Liver (tissue), 9 donors: ENCODE results near the gene RNF144A. TPM values are rescaled to one million over a fixed set of nuclear protein-coding genes. Genes with fewer than 3 reads are reported as not detected.

ENCODE experiments used
- DNase-seq: peaks from one replicate; pipeline ENCODE4 v3.0.0-alpha.2; 2017; ENCODE audit warnings: low spot score
- H3K27ac ChIP-seq, 2 donors: one replicate each; pipeline ENCODE4 v1.7.0; 2013; ENCODE audit warnings: inconsistent platforms in 2 of 2, low read length in 2 of 2, control low read depth in 1 of 2, low read depth in 1 of 2, mild to moderate bottlenecking in 1 of 2
- H3K27me3 ChIP-seq, 4 donors: one replicate each; pipeline versions ENCODE4 v1.6.1 to v1.7.0; 2013; ENCODE audit warnings: low read length in 3 of 4, inconsistent platforms in 1 of 4, mild to moderate bottlenecking in 1 of 4, moderate library complexity in 1 of 4; ENCODE audit not compliant: control insufficient read depth in 4 of 4, insufficient read depth in 4 of 4
- H3K36me3 ChIP-seq, 4 donors: one replicate each; pipeline versions ENCODE4 v1.6.1 to v1.7.0; 2013; ENCODE audit warnings: low read length in 3 of 4, mild to moderate bottlenecking in 3 of 4, low read depth in 1 of 4, moderate library complexity in 1 of 4; ENCODE audit not compliant: control insufficient read depth in 4 of 4, insufficient read depth in 3 of 4
- H3K4me1 ChIP-seq, 4 donors: one replicate each; pipeline versions ENCODE4 v1.6.1 to v1.7.0; 2013; ENCODE audit warnings: low read length in 3 of 4, mild to moderate bottlenecking in 3 of 4, moderate library complexity in 1 of 4; ENCODE audit not compliant: control insufficient read depth in 4 of 4, insufficient read depth in 4 of 4
- H3K4me3 ChIP-seq, 3 donors: one replicate each; pipeline versions ENCODE4 v1.6.1 to v1.7.0; 2013; ENCODE audit warnings: low read length in 3 of 3, control low read depth in 1 of 3, low read depth in 1 of 3, mild to moderate bottlenecking in 1 of 3
- H3K9ac ChIP-seq, 2 donors: one replicate each; pipeline ENCODE4 v1.7.0; 2013; ENCODE audit warnings: low read length in 2 of 2, mild to moderate bottlenecking in 2 of 2, moderate library complexity in 2 of 2, control low read depth in 1 of 2, low read depth in 1 of 2
- H3K9me3 ChIP-seq, 4 donors: one replicate each; pipeline versions ENCODE4 v1.6.1 to v1.7.0; 2013; ENCODE audit warnings: low read length in 3 of 4; ENCODE audit not compliant: control insufficient read depth in 4 of 4
- CTCF ChIP-seq: fragments of 150-350 bp; IDR thresholded peaks from 2 replicates; pipeline ENCODE4 v1.5.1; 2017; ENCODE audit warnings: improper control_type of control experiment, low read depth, low read length; ENCODE audit not compliant: missing input control
- EGR1 ChIP-seq, 2 donors: IDR thresholded peaks; 2 replicates each; pipeline ENCODE4 v1.6.1; 2016 to 2018; ENCODE audit warnings: antibody characterized with exemption in 2 of 2, low read depth in 2 of 2
- FOXA2 ChIP-seq: IDR thresholded peaks from 2 replicates; pipeline ENCODE4 v1.6.1; 2016; ENCODE audit warnings: antibody characterized with exemption
- HNF4G ChIP-seq: IDR thresholded peaks from 2 replicates; pipeline ENCODE4 v1.6.1; 2016; ENCODE audit warnings: antibody characterized with exemption
- JUND ChIP-seq, 2 donors: IDR thresholded peaks; 2 replicates each; pipeline ENCODE4 v1.6.1; 2016; ENCODE audit warnings: antibody characterized with exemption in 2 of 2
- MAX ChIP-seq: IDR thresholded peaks from 2 replicates; pipeline ENCODE4 v1.6.1; 2016; ENCODE audit warnings: antibody characterized with exemption
- NR2F2 ChIP-seq: IDR thresholded peaks from 2 replicates; pipeline ENCODE4 v1.6.1; 2016; ENCODE audit warnings: antibody characterized with exemption
- RAD21 ChIP-seq, 2 donors: IDR thresholded peaks; 2 replicates each; pipeline ENCODE4 v1.6.1; 2016; ENCODE audit warnings: antibody characterized with exemption in 2 of 2, mild to moderate bottlenecking in 2 of 2
- REST ChIP-seq: IDR thresholded peaks from 2 replicates; pipeline ENCODE4 v1.6.1; 2016; ENCODE audit warnings: antibody characterized with exemption, mild to moderate bottlenecking
- WGBS: extraction: QIAGEN DNeasy Blood & Tissue Kit; methylation state at CpG from one replicate; pipeline ENCODE4 v1.1.7; 2013; 5-methylcytosine and 5-hydroxymethylcytosine counted together
- polyA plus RNA-seq, 2 donors: library from polyadenylated mRNA; stranded (reverse) in 1 of 2; unstranded in 1 of 2; fragments of 200-250 nt in 1 of 2; fragments of >200 nt in 1 of 2; fragmentation: Nextera tagmentation in 1 of 2; extraction: Ambion mirVana in 1 of 2; gene quantifications; one replicate each; pipeline versions ENCODE4 v1.2.1 to v1.2.3, GENCODE V29; 2013 to 2015
- total RNA-seq, 2 donors: library from RNA; depleted of rRNA; stranded (reverse); fragments of >200 nt; gene quantifications; one replicate each; pipeline ENCODE4 v1.2.3, GENCODE V29; 2014
- donor health status: healthy.
- donor health status: healthy.
- donor health status: healthy.
- donor health status: healthy.
- donor health status: healthy.

RNF144A gene
- total and polyA plus RNA-seq, 4 donors, result 1.0 to 10.4 (median 2.3) TPM

GRCh38 chr2:7034303-7034702, 117.1 kb downstream of the RNF144A start:
- H3K27ac ChIP-seq, result no peak overlapping the region
- WGBS, result 86% methylated on average over 14 of the region's 14 CpGs
- no peak overlapping the region for H3K9ac ChIP-seq
- H3K27me3 ChIP-seq, result peaks cover 0 to 3% (median 0%) of the 10 kb centered on the region in 4 donors
- no peaks in the 10 kb centered on the region for H3K4me1 ChIP-seq
- no peaks in the 10 kb centered on the region for H3K9me3 ChIP-seq
- H3K36me3 ChIP-seq, result no peaks in the 10 kb centered on the region
- no peak for DNase-seq
- H3K4me3 ChIP-seq, result no peak overlapping the region
- TF ChIP-seq EGR1 (IDR thresholded peaks at IDR 0.05; ENCODE audit: low read depth in 2 of 2), result no peak
- TF ChIP-seq RAD21 (IDR thresholded peaks at IDR 0.05), result peak; percentile 13 to 55

- Histone ChIP-seq H3K27me3 (peaks cover 0 to 3% (median 0%) of the 10 kb centered on the region in 4 donors), H3K9me3 (no peaks in the 10 kb centered on the region), H3K9ac (no peak overlapping the region), H3K36me3 (no peaks in the 10 kb centered on the region), H3K4me3 (no peak overlapping the region), H3K27ac (no peak overlapping the region), H3K4me1 (no peaks in the 10 kb centered on the region)
- DNase-seq, result no peak
- WGBS, result 97% methylated on average over 13 of the region's 13 CpGs
- TF ChIP-seq REST (no peak), CTCF (no peak), FOXA2 (no peak), RAD21 (IDR thresholded peaks at IDR 0.05) (no peak), JUND (IDR thresholded peaks at IDR 0.05) (no peak), NR2F2 (no peak), HNF4G (no peak)
Measured at GRCh38 chr2:7035884-7036283, 118.7 kb downstream of the RNF144A start.

GRCh38 chr2:7037340-7038333, 120.4 kb downstream of the RNF144A start:
- WGBS, result 70% methylated on average over 18 of the region's 18 CpGs
- Histone ChIP-seq H3K27me3 (peaks cover 0 to 3% (median 0%) of the 10 kb centered on the region in 4 donors), H3K9me3 (no peaks in the 10 kb centered on the region), H3K4me1 (no peaks in the 10 kb centered on the region), H3K27ac (no peak overlapping the region), H3K36me3 (no peaks in the 10 kb centered on the region), H3K4me3 (no peak overlapping the region), H3K9ac (no peak overlapping the region)
- peak; percentile 64 for TF ChIP-seq CTCF
- TF ChIP-seq JUND (IDR thresholded peaks at IDR 0.05), result no peak
- no peak for TF ChIP-seq MAX
- TF ChIP-seq RAD21 (IDR thresholded peaks at IDR 0.05), result peak; percentile 75 to 86
- peak; percentile 61 for DNase-seq
